ENCODE results near the gene NME7. TPM values are rescaled to one million over a fixed set of nuclear protein-coding genes. Genes with fewer than 3 reads are reported as not detected.

NME7 gene
- total and polyA plus RNA-seq, 4 donors: 6.2 to 43.7 (median 18.0) TPM

DNA sequence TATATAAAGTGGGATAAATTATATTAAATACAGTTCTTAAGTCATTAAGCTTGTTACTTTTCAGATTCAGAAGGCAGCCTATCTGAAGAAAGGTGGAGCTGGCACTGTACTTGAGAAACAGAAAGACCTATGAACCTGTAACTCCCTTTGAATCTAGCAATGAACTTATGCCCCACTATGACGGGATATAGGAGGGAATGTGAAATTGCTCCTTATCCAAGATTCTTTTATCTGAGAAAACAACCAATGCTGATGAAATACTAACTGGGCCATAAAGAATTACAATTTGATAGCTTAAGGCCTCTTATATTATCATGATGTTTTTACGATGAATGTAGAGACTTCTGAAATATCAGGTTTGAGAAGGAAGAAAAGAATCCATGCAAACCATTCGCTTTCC, 211.0 kb downstream of the NME7 start:
- ATAC-seq (ENCODE audit: insufficient read depth, low FRiP score) (no peak), DNase-seq (no peak)
- no peaks in the 10 kb centered on the region for H3K9me3 ChIP-seq (ENCODE audit: control insufficient read depth in 4 of 4, insufficient read depth in 3 of 4, low read length in 3 of 4)
- H3K36me3 ChIP-seq (ENCODE audit: control insufficient read depth in 4 of 4, insufficient read depth in 4 of 4, low read length in 4 of 4): peaks cover 0 to 3% (median 0%) of the 10 kb centered on the region in 4 donors
- H3K4me3 ChIP-seq: no peak overlapping the region
- TF ChIP-seq, protein P1, sequence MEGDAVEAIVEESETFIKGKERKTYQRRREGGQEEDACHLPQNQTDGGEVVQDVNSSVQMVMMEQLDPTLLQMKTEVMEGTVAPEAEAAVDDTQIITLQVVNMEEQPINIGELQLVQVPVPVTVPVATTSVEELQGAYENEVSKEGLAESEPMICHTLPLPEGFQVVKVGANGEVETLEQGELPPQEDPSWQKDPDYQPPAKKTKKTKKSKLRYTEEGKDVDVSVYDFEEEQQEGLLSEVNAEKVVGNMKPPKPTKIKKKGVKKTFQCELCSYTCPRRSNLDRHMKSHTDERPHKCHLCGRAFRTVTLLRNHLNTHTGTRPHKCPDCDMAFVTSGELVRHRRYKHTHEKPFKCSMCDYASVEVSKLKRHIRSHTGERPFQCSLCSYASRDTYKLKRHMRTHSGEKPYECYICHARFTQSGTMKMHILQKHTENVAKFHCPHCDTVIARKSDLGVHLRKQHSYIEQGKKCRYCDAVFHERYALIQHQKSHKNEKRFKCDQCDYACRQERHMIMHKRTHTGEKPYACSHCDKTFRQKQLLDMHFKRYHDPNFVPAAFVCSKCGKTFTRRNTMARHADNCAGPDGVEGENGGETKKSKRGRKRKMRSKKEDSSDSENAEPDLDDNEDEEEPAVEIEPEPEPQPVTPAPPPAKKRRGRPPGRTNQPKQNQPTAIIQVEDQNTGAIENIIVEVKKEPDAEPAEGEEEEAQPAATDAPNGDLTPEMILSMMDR (IDR thresholded peaks at IDR 0.05; ENCODE audit: control extremely low read depth, extremely low read depth): no peak
- 78 to 79% methylated on average over 3 of the region's 3 CpGs for WGBS, 2 donors
- H3K27me3 ChIP-seq (ENCODE audit: control insufficient read depth in 3 of 3, insufficient read depth in 3 of 3, low read length in 2 of 3): no peaks in the 10 kb centered on the region
- peaks cover 0 to 4% (median 0%) of the 10 kb centered on the region in 5 donors for H3K4me1 ChIP-seq (ENCODE audit: control insufficient read depth in 5 of 5, insufficient read depth in 5 of 5, low read length in 5 of 5)
- no peak overlapping the region for H3K9ac ChIP-seq (ENCODE audit: insufficient read depth in 1 of 2, low read length in 2 of 2)
- H3K27ac ChIP-seq (ENCODE audit: low read depth in 1 of 2, low read length in 1 of 2): no peak overlapping the region

DNA sequence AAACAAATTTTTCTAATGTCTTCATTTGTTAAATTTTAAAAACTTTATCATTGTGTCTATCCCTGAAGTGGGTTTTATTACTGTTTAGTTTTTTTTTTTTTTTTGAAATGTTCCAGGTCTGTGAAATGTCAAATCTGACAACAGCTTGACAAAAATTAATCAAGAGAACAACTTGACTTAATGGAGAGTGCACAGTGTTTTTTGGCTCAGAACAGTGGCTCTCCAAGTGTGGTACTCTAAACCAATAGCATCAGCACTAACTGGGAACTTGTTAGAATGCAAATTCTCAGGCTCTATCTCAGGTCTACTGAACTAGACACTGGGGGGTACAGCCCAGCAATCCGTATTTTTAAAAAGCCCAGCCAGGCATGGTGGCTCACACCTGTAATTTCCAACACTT, 211.9 kb downstream of the NME7 start:
- 93 to 94% methylated on average over 1 of the region's 1 CpG for WGBS, 2 donors
- peaks cover 0 to 2% (median 0%) of the 10 kb centered on the region in 5 donors for H3K4me1 ChIP-seq (ENCODE audit: control insufficient read depth in 5 of 5, insufficient read depth in 5 of 5, low read length in 5 of 5)
- H3K27ac ChIP-seq (ENCODE audit: low read depth in 1 of 2, low read length in 1 of 2): no peak overlapping the region
- peaks cover 0 to 2% (median 0%) of the 10 kb centered on the region in 4 donors for H3K9me3 ChIP-seq (ENCODE audit: control insufficient read depth in 4 of 4, insufficient read depth in 3 of 4, low read length in 3 of 4)
- H3K27me3 ChIP-seq (ENCODE audit: control insufficient read depth in 3 of 3, insufficient read depth in 3 of 3, low read length in 2 of 3): no peaks in the 10 kb centered on the region
- peaks cover 0 to 3% (median 0%) of the 10 kb centered on the region in 4 donors for H3K36me3 ChIP-seq (ENCODE audit: control insufficient read depth in 4 of 4, insufficient read depth in 4 of 4, low read length in 4 of 4)
- no peak for ATAC-seq (ENCODE audit: insufficient read depth, low FRiP score)
- no peak overlapping the region for H3K9ac ChIP-seq (ENCODE audit: insufficient read depth in 1 of 2, low read length in 2 of 2)
- TF ChIP-seq, protein P1 (IDR thresholded peaks at IDR 0.05; ENCODE audit: control extremely low read depth, extremely low read depth): no peak
- H3K4me3 ChIP-seq: no peak overlapping the region
- DNase-seq: no peak

DNA sequence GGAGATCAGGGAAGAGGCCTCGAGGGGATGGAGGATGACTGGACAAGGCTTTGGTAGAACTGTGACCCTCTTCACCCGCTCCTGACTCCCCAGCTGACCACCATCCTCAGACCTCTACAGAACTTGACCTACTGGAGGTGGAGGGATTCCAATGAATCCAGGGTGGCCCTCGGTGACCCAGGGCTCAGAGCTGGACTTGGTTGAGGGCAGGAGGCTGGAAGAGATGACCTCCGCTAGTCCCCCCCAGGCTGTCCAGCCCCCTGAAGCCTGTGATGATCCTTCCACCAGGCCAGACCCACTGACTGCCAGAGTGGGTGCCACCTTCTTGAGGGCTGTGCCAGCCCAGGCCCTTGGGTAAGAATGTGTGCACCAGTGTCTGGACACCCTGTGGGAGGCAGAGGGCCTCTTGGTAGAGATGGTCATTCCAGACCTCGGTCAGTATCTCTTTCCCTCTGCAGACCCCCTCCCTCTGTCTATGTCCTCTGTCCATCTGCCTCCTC, 216.2 kb downstream of the NME7 start:
- Histone ChIP-seq H3K4me3 (no peak overlapping the region), H3K36me3 (ENCODE audit: control insufficient read depth in 4 of 4, insufficient read depth in 4 of 4, low read length in 4 of 4) (no peaks in the 10 kb centered on the region), H3K9me3 (ENCODE audit: control insufficient read depth in 4 of 4, insufficient read depth in 3 of 4, low read length in 3 of 4) (peaks cover 0 to 2% (median 0%) of the 10 kb centered on the region in 4 donors), H3K27ac (ENCODE audit: low read depth in 1 of 2, low read length in 1 of 2) (no peak overlapping the region), H3K27me3 (ENCODE audit: control insufficient read depth in 3 of 3, insufficient read depth in 3 of 3, low read length in 2 of 3) (no peaks in the 10 kb centered on the region), H3K9ac (ENCODE audit: insufficient read depth in 1 of 2, low read length in 2 of 2) (no peak overlapping the region), H3K4me1 (ENCODE audit: control insufficient read depth in 5 of 5, insufficient read depth in 5 of 5, low read length in 5 of 5) (peaks cover 0 to 2% (median 0%) of the 10 kb centered on the region in 5 donors)
- TF ChIP-seq, protein P1 (IDR thresholded peaks at IDR 0.05; ENCODE audit: control extremely low read depth, extremely low read depth): no peak
- 95 to 96% methylated on average over 5 of the region's 5 CpGs for WGBS, 2 donors
- DNase-seq (no peak), ATAC-seq (ENCODE audit: insufficient read depth, low FRiP score) (no peak)

All from lung (tissue), 12 donors.